MCF 10A (cell line): Measurements from ENCODE around the gene LTB. TPM values are rescaled to one million over a fixed set of nuclear protein-coding genes. Genes with fewer than 3 reads are reported as not detected.

Source experiments
- BruUV-seq: library from RNA; stranded (reverse); fragments of 400-500 nt; replicated peaks from 2 replicates; lab custom pipeline; 2021; lab: Mats Ljungman, UMichigan
- CTCF ChIA-PET: fragments of 300-600 bp; sonication (Branson Sonifier 250); formaldehyde crosslinking; extraction: SDS; loops from one replicate; lab custom pipeline; 2021; ENCODE audit warnings: antibody characterized with exemption, inconsistent platforms; lab: Yijun Ruan, JAX
- POLR2A ChIA-PET: fragments of 300-600, 350-650 bp; sonication (Branson Sonifier 250); formaldehyde crosslinking; extraction: SDS; loops from one replicate; lab custom pipeline; 2020; ENCODE audit warnings: antibody characterized with exemption, inconsistent platforms; lab: Yijun Ruan, JAX
- DNase-seq: peaks from one replicate; pipeline ENCODE4 v3.0.0-alpha.2; 2018; ENCODE audit not compliant: unreplicated experiment
- H3K27ac Mint-ChIP-seq: one replicate; pipeline ENCODE4 v1.8.0; 2022; ENCODE audit warnings: mild to moderate bottlenecking, low read depth, mixed read lengths; ENCODE audit not compliant: unreplicated experiment
- H3K27me3 Mint-ChIP-seq: one replicate; pipeline ENCODE4 v1.8.0; 2022; ENCODE audit warnings: mixed read lengths; ENCODE audit not compliant: insufficient read depth, unreplicated experiment
- H3K36me3 Mint-ChIP-seq: one replicate; pipeline ENCODE4 v1.8.0; 2022; ENCODE audit warnings: mild to moderate bottlenecking, moderate library complexity, mixed read lengths; ENCODE audit not compliant: insufficient read depth, unreplicated experiment
- H3K4me1 Mint-ChIP-seq: one replicate; pipeline ENCODE4 v1.8.0; 2022; ENCODE audit warnings: mixed read lengths; ENCODE audit not compliant: insufficient read depth, unreplicated experiment
- H3K4me3 Mint-ChIP-seq: one replicate; pipeline ENCODE4 v1.8.0; 2022; ENCODE audit warnings: mild to moderate bottlenecking, moderate library complexity, mixed read lengths; ENCODE audit not compliant: unreplicated experiment
- H3K9me3 Mint-ChIP-seq: one replicate; pipeline ENCODE4 v1.8.0; 2022; ENCODE audit warnings: mixed read lengths; ENCODE audit not compliant: unreplicated experiment
- intact Hi-C: fragments of 100-400 bp; cut with micrococcal nuclease; formaldehyde crosslinking; loops from 2 replicates; pipeline ENCODE4 v1.14.1; 2022
- total RNA-seq: library from RNA; stranded (reverse); gene quantifications from 2 replicates; pipeline ENCODE4 v1.2.3, GENCODE V29; 2022
- TF ChIP-seq, protein P1 (sequence below): fragments of 200-600 bp; IDR thresholded peaks from one replicate; pipeline ENCODE4 v1.8.0; 2022; ENCODE audit warnings: antibody characterized with exemption, mild to moderate bottlenecking; ENCODE audit not compliant: unreplicated experiment

The LTB gene
- total RNA-seq, 1 experiment from 2014 or later, result 0.37 TPM

- Mint-ChIP-seq H3K4me1 (peaks cover 10% of the 10 kb centered on the region), H3K9me3 (no peaks in the 10 kb centered on the region), H3K27me3 (no peaks in the 10 kb centered on the region), H3K4me3 (peak overlapping the region; percentile 96), H3K27ac (peak overlapping the region; percentile 66), H3K36me3 (no peaks in the 10 kb centered on the region)
- no TSS peak for BruUV-seq
- intact Hi-C loops, result loop anchor here (1.0 to 5.0 kb wide), 2 partner anchors 17 to 34 kb away; partner anchors contain the start of genes ATP6V1G2 and NFKBIL1
- ChIA-PET CTCF (interaction anchor here (0.6 to 18.9 kb wide), 5 partner anchors 8 to 947 kb away, joined by 3 to 215 read pairs (median 3); partner anchors contain the start of gene NCR3), POLR2A (interaction anchor here (1.1 to 1.5 kb wide), 2 partner anchors 16 to 40 kb away, joined by 4 read pairs; partner anchors contain the start of gene DDX39B)
- TF ChIP-seq, protein P1, sequence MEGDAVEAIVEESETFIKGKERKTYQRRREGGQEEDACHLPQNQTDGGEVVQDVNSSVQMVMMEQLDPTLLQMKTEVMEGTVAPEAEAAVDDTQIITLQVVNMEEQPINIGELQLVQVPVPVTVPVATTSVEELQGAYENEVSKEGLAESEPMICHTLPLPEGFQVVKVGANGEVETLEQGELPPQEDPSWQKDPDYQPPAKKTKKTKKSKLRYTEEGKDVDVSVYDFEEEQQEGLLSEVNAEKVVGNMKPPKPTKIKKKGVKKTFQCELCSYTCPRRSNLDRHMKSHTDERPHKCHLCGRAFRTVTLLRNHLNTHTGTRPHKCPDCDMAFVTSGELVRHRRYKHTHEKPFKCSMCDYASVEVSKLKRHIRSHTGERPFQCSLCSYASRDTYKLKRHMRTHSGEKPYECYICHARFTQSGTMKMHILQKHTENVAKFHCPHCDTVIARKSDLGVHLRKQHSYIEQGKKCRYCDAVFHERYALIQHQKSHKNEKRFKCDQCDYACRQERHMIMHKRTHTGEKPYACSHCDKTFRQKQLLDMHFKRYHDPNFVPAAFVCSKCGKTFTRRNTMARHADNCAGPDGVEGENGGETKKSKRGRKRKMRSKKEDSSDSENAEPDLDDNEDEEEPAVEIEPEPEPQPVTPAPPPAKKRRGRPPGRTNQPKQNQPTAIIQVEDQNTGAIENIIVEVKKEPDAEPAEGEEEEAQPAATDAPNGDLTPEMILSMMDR, result no peak
- no peak for DNase-seq
Observed at GRCh38 chr6:31581434-31582229, 592 bp downstream of the LTB start.

- ChIA-PET POLR2A (interaction anchor here (0.7 to 1.5 kb wide), 3 partner anchors 17 to 121 kb away, joined by 4 read pairs; partner anchors contain the start of gene DDX39B), CTCF (interaction anchor here (0.6 to 18.9 kb wide), 8 partner anchors 9 to 1016 kb away, joined by 3 to 215 read pairs (median 4); partner anchors contain the start of genes NCR3 and NFKBIL1)
- Mint-ChIP-seq H3K27me3 (no peaks in the 10 kb centered on the region), H3K4me3 (peak overlapping the region; percentile 96), H3K36me3 (peaks cover 3% of the 10 kb centered on the region), H3K27ac (peak overlapping the region; percentile 66), H3K4me1 (peaks cover 10% of the 10 kb centered on the region), H3K9me3 (no peaks in the 10 kb centered on the region)
- TF ChIP-seq, protein P1, result peak; percentile 87
- intact Hi-C loops, result loop anchor here (1.0 to 5.0 kb wide), 2 partner anchors 17 to 34 kb away; partner anchors contain the start of genes ATP6V1G2 and NFKBIL1
- no TSS peak for BruUV-seq
- DNase-seq, result peak; percentile 61
Observed at GRCh38 chr6:31580807-31581433, 1.3 kb downstream of the LTB start.

DNA sequence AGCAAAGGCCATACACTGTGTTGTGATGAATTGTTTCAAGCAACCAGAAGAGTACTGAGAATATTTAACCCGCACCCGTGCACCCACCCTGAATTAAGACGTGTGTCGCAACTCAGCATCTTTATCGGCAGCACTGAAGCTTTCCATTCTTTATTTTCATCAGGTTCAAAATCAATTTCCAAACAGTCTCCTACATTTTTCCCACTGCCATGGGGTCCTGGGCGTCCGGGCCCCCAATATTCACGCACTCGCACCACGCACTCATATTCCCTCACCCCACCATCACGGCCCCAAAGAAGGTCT lies 1.8 kb downstream of the LTB start:
- CTCF ChIA-PET, result interaction anchor here (0.6 to 18.9 kb wide), 8 partner anchors 10 to 551 kb away, joined by 3 to 215 read pairs (median 4); partner anchors contain the start of genes NCR3 and NFKBIL1
- TF ChIP-seq, protein P1, result no peak
- no peak for DNase-seq
- POLR2A ChIA-PET, result interaction anchor here (0.7 to 1.1 kb wide), 2 partner anchors 17 to 122 kb away, joined by 4 read pairs; no protein-coding TSS in a partner anchor
- no peak overlapping the region for H3K4me3 Mint-ChIP-seq
- no peaks in the 10 kb centered on the region for H3K27me3 Mint-ChIP-seq
- no TSS peak for BruUV-seq
- H3K9me3 Mint-ChIP-seq, result no peaks in the 10 kb centered on the region
- peaks cover 7% of the 10 kb centered on the region for H3K36me3 Mint-ChIP-seq
- peaks cover 10% of the 10 kb centered on the region for H3K4me1 Mint-ChIP-seq
- H3K27ac Mint-ChIP-seq, result no peak overlapping the region
- intact Hi-C loops, result loop anchor here (5.0 kb wide), 1 partner anchor 33 kb away; the partner anchor contains the start of genes ATP6V1G2 and NFKBIL1
